Dendritic cell treated with granulocyte-macrophage colony-stimulating factor and Interleukin-4, amounts not matched to agents 40 ng/mL and 50 ng/mL, for 4 days (primary cell): ENCODE data around the gene TMEM233.

Experiments used
- H3K27ac Mint-ChIP-seq: one replicate; pipeline ENCODE4 v1.8.0; 2022; ENCODE audit warnings: mild to moderate bottlenecking, mixed read lengths
- H3K27me3 Mint-ChIP-seq: one replicate; pipeline ENCODE4 v1.8.0; 2022; ENCODE audit warnings: mild to moderate bottlenecking, mixed read lengths
- H3K36me3 Mint-ChIP-seq: one replicate; pipeline ENCODE4 v1.8.0; 2022; ENCODE audit warnings: low read depth, mixed read lengths
- H3K4me1 Mint-ChIP-seq: one replicate; pipeline ENCODE4 v1.8.0; 2022; ENCODE audit warnings: low read depth, mixed read lengths
- H3K4me3 Mint-ChIP-seq: one replicate; pipeline ENCODE4 v1.8.0; 2022; ENCODE audit warnings: mild to moderate bottlenecking, moderate library complexity, mixed read lengths
- H3K9me3 Mint-ChIP-seq: one replicate; pipeline ENCODE4 v1.8.0; 2022; ENCODE audit warnings: mixed read lengths
- intact Hi-C: fragments of 100-400 bp; cut with micrococcal nuclease; formaldehyde crosslinking; loops from one replicate; pipeline ENCODE4 v1.15.0; 2022

Gene TMEM233

DNA sequence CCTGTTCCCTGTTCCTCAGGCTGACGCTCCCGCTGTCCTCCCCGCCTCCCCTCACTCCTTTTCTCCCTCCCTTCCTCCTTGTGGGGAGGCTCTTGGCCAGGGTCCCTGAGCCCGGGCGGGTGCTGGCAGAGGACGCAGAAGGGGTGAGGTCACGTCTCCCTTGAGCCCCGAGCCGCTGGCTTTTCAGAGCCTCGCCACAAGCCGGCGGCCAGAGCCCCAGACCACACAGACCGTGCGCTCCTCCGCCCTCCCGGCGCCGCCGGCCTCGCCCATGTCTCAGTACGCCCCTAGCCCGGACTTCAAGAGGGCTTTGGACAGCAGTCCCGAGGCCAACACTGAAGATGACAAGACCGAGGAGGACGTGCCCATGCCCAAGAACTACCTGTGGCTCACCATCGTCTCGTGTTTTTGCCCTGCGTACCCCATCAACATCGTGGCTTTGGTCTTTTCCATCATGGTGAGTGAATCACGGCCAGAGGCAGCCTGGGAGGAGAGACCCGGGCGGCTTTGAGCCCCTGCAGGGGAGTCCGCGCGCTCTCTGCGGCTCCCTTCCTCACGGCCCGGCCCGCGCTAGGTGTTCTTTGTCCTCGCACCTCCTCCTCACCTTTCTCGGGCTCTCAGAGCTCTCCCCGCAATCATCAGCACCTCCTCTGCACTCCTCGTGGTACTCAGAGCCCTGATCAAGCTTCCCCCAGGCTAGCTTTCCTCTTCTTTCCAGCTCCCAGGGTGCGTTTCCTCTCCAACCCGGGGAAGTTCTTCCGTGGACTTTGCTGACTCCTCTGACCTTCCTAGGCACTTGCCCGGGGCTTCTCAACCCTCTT lies at the start of gene TMEM233:
Gene TMEM233 (plus strand): TSS at position 197 of the 821 bp plus-strand sequence. CDS start 75 bp downstream, at position 272.
- Mint-ChIP-seq H3K27ac (no peak within 1 kb of the TSS), H3K9me3 (no peaks in the 10 kb centered on the region), H3K4me3 (no peak within 1 kb of the TSS)

DNA sequence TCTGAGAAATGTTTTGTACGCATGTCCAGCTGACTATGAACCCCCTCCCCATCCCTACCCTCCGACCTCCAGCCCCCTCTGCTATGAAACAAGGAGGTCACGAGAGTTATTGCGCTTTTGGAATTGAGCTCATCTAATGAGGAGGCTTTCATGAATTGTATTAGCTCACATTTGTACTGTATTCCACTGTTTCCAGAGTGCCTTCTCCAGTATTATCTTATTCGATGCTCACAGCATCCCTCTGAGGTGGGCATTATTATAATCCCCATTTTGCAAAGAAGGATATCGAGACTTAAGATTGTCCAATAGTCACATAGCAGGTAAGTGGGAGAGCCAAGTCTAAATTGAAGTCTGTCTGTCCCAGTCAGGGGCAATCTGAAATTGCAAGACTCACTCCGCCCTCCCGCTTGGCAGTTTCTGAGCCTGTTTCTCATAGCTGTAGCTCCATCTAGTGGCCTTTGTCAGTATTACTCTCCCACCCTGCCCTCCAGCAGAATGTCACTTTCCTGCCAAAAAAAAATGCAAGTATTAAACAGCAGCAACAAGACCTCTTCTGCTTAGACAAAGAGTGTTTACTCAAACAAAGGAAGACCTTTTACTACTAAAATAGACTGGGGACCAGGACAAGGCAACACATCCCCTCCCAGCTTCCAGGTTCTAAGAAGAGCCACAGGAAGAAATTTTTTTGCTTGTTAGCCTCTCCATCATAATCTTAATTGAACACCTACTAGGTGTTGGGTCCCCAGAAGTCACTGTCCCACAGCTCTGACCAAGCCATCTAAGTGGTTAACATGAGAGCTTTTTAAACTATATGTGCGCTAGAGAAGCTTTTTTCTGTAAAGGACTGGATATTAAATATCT lies 48.6 kb upstream of the TMEM233 start:
- Mint-ChIP-seq H3K36me3 (no peaks in the 10 kb centered on the region), H3K9me3 (no peaks in the 10 kb centered on the region), H3K4me3 (no peak overlapping the region), H3K27me3 (peaks cover 3% of the 10 kb centered on the region), H3K4me1 (no peaks in the 10 kb centered on the region), H3K27ac (no peak overlapping the region)
- intact Hi-C loops: loop anchor here (10.0 kb wide), 1 partner anchor 430 kb away; no protein-coding TSS in a partner anchor

More for the DNA sequence above, at the start of gene TMEM233:
- Mint-ChIP-seq H3K36me3 (no peaks in the 10 kb centered on the region), H3K4me1 (no peaks in the 10 kb centered on the region), H3K27me3 (peaks cover 54% of the 10 kb centered on the region)
- intact Hi-C loops: no loop called here

- no peak overlapping the region for H3K4me3 Mint-ChIP-seq
- H3K9me3 Mint-ChIP-seq: no peaks in the 10 kb centered on the region
- intact Hi-C loops: loop anchor here (10.0 kb wide), 1 partner anchor 432 kb away; no protein-coding TSS in a partner anchor
- H3K4me1 Mint-ChIP-seq: no peaks in the 10 kb centered on the region
- peaks cover 5% of the 10 kb centered on the region for H3K27me3 Mint-ChIP-seq
- H3K27ac Mint-ChIP-seq: no peak overlapping the region
- H3K36me3 Mint-ChIP-seq: no peaks in the 10 kb centered on the region
Measured at GRCh38 chr12:119546340-119546739, 47.2 kb upstream of the TMEM233 start.

- Mint-ChIP-seq H3K27ac (no peak overlapping the region), H3K4me1 (no peaks in the 10 kb centered on the region), H3K27me3 (peaks cover 5% of the 10 kb centered on the region), H3K9me3 (no peaks in the 10 kb centered on the region), H3K4me3 (no peak overlapping the region), H3K36me3 (no peaks in the 10 kb centered on the region)
- intact Hi-C loops: loop anchor here (10.0 kb wide), 1 partner anchor 432 kb away; no protein-coding TSS in a partner anchor
Measured at GRCh38 chr12:119547001-119547400, 46.6 kb upstream of the TMEM233 start.

GRCh38 chr12:119556854-119557253 lies 36.7 kb upstream of the TMEM233 start:
- Mint-ChIP-seq H3K27ac (no peak overlapping the region), H3K4me1 (no peaks in the 10 kb centered on the region), H3K27me3 (no peaks in the 10 kb centered on the region), H3K36me3 (no peaks in the 10 kb centered on the region), H3K4me3 (no peak overlapping the region), H3K9me3 (no peaks in the 10 kb centered on the region)
- intact Hi-C loops: no loop called here

DNA sequence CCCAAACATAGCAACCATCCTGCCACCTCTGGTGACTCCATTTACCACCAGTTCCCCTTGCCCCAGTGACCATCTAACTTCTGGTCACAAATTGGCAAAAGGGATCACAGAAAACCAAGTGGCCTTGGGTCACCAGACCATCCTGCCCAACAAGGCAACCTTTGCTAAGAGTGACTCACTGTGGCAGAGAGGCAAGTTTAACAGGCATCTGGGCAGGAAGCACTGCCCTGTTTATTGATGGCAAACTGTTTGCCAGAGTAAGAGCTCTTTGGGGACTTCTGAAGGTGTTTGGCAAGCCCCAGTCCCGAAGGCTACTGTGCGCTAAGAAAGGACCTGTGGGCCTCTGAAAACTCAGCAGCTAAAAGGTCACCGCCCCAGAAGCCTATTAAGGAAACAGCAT lies 28.2 kb upstream of the TMEM233 start:
- intact Hi-C loops: no loop called here
- Mint-ChIP-seq H3K27ac (no peak overlapping the region), H3K4me3 (no peak overlapping the region), H3K36me3 (no peaks in the 10 kb centered on the region), H3K27me3 (no peaks in the 10 kb centered on the region), H3K4me1 (no peaks in the 10 kb centered on the region), H3K9me3 (no peaks in the 10 kb centered on the region)

- Mint-ChIP-seq H3K4me3 (no peak overlapping the region), H3K9me3 (no peaks in the 10 kb centered on the region)
Measured at GRCh38 chr12:119570771-119571170, 22.8 kb upstream of the TMEM233 start.

DNA sequence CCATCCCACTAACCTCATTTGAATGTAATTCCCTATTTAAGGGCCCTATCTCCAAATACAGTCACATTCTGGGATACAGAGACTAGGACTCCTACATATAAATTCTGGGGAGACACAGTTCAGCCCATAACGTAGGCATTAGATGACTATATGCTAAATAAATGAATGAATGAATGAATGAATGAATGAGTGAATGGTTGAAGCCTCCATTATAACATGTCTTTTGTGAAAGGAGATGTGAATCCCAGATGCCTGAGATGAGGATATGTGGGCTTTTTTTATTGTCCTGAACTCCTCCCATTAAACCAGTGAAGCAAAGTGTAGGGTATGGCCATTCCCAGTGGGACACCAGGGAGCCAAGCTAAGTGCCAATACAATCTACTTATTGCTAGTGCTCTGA lies 20.5 kb upstream of the TMEM233 start:
- Mint-ChIP-seq H3K4me3 (no peak overlapping the region), H3K9me3 (no peaks in the 10 kb centered on the region), H3K27ac (no peak overlapping the region), H3K4me1 (no peaks in the 10 kb centered on the region), H3K27me3 (peaks cover 7% of the 10 kb centered on the region), H3K36me3 (no peaks in the 10 kb centered on the region)
- intact Hi-C loops: no loop called here

More at GRCh38 chr12:119570771-119571170, 22.8 kb upstream of the TMEM233 start:
- no peak overlapping the region for H3K27ac Mint-ChIP-seq
- H3K27me3 Mint-ChIP-seq: peaks cover 1% of the 10 kb centered on the region
- intact Hi-C loops: no loop called here
- no peaks in the 10 kb centered on the region for H3K4me1 Mint-ChIP-seq
- no peaks in the 10 kb centered on the region for H3K36me3 Mint-ChIP-seq

GRCh38 chr12:119574255-119574654 lies 19.3 kb upstream of the TMEM233 start:
- intact Hi-C loops: no loop called here
- Mint-ChIP-seq H3K27ac (no peak overlapping the region), H3K9me3 (no peaks in the 10 kb centered on the region), H3K27me3 (peaks cover 8% of the 10 kb centered on the region), H3K4me1 (no peaks in the 10 kb centered on the region), H3K4me3 (no peak overlapping the region), H3K36me3 (no peaks in the 10 kb centered on the region)

DNA sequence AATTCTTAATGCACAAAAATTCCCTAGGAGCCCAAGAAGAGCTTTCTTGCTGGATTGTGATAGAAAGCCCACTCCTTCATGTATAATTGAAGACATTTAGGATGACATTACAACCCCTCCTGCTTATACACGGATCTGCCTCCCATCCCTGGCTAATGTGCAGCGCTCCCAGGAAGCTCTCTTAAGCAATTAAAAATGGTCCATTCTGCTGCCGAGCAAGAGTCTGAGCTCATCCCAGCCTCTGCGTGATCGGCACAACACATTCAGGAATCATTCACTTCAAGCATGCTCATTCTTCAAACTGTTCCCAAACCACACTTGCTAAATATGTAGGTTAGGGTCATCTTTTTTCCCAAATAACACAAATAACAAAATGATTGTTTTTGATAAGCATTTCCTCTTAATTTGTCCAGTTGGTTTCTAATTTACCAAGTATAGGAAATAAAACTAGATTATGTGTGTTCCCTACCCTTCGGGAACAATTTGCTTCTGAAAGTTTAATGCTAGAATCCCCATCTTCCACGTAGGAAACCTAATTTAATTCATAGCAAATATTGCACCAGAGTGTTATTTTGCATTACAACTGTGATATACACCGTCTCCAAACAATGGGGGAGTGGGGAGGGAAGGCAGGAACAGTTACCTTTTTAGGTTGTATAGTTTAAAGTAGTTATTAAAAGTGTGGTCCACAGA lies 17.3 kb upstream of the TMEM233 start:
- Mint-ChIP-seq H3K36me3 (no peaks in the 10 kb centered on the region), H3K9me3 (no peaks in the 10 kb centered on the region), H3K27me3 (peaks cover 8% of the 10 kb centered on the region), H3K27ac (no peak overlapping the region), H3K4me3 (no peak overlapping the region), H3K4me1 (no peaks in the 10 kb centered on the region)
- intact Hi-C loops: no loop called here

DNA sequence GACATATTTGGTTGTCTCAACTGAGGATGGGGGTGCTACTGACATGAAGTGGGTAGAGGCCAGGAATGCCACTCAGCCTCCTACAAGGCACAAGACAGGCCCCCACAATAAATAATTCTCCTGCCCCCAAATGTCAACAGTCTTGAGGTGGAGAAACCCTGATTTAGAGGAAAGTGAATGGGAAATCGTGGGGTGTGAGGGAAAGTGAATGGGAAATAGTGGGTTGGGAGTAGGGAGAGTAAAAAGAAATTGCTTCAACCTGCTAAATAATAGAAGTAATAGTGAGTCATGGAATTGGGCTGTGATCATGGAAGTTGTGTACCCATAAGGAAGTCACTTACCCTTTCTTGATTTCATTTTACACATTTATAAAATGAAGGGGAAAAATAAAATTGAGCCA lies 16.7 kb upstream of the TMEM233 start:
- Mint-ChIP-seq H3K4me3 (no peak overlapping the region), H3K36me3 (no peaks in the 10 kb centered on the region), H3K4me1 (no peaks in the 10 kb centered on the region), H3K27ac (no peak overlapping the region), H3K9me3 (no peaks in the 10 kb centered on the region), H3K27me3 (peaks cover 8% of the 10 kb centered on the region)
- intact Hi-C loops: no loop called here

DNA sequence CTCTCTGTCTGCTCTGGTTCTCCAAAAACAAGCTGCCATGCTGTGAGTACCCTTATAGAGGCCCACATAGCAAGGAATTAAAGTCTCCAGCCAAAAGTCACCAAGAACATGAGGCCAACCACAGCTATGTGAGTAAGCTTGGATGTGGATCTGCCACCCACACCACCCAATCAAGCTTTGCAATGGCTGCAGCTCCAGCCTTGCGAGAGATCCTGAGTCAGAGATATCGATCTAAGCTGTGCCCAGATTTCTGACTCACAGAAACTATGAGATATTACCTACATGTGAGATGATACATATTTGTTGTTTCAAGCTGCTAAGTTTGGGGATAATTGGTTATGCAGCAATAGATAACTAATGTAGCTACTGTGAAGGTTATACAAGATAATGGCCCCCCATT lies 15.5 kb upstream of the TMEM233 start:
- H3K36me3 Mint-ChIP-seq: no peaks in the 10 kb centered on the region
- no peak overlapping the region for H3K27ac Mint-ChIP-seq
- H3K4me3 Mint-ChIP-seq: no peak overlapping the region
- H3K27me3 Mint-ChIP-seq: peaks cover 8% of the 10 kb centered on the region
- no peaks in the 10 kb centered on the region for H3K9me3 Mint-ChIP-seq
- no peaks in the 10 kb centered on the region for H3K4me1 Mint-ChIP-seq
- intact Hi-C loops: no loop called here

DNA sequence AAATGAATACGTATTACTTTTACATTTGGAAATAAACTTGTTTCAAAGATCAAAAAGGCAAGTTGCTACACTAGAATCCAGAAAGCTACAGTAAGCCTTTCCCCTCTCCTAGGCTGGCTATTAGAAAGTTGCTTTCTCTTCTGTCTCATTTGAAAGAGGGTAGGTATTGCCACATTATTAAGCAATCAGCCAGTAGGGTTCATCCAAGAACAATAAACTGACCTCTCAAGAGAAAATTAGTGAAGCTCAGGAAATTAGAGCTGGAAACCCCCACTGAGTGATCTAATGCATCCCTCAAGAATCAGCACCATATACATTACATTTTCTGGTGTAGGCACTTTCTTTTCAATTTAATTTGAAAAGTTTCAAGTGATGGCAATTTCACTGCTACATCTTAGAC lies 4.5 kb upstream of the TMEM233 start:
- Mint-ChIP-seq H3K36me3 (no peaks in the 10 kb centered on the region), H3K9me3 (no peaks in the 10 kb centered on the region), H3K27ac (no peak overlapping the region), H3K27me3 (peaks cover 22% of the 10 kb centered on the region), H3K4me1 (no peaks in the 10 kb centered on the region), H3K4me3 (no peak overlapping the region)
- intact Hi-C loops: no loop called here

DNA sequence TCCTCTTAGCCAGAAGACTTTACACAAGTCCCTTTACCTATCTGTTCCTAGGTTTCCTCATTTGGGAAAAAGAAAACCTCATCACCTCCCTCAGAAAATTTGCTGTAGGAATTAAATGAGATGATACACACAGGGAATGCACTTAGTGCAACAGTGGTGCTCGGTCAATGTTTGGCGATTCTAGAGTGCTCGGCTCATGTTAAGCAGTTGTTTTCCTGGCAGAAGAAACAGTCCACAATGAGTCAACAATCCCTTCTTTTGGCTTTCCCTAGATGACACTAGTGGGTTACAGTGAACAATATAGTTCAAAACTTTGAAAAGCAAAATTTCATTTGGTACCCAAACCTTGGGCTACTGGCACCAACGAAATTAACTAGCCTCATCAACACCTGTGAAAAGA lies 3.9 kb upstream of the TMEM233 start:
- no peaks in the 10 kb centered on the region for H3K4me1 Mint-ChIP-seq
- no peak overlapping the region for H3K4me3 Mint-ChIP-seq
- H3K9me3 Mint-ChIP-seq: no peaks in the 10 kb centered on the region
- intact Hi-C loops: no loop called here
- no peaks in the 10 kb centered on the region for H3K36me3 Mint-ChIP-seq
- H3K27me3 Mint-ChIP-seq: peaks cover 27% of the 10 kb centered on the region
- H3K27ac Mint-ChIP-seq: no peak overlapping the region
